ENCODE data around the gene SLC35G2.

GRCh38 chr3:136804141-136804540, 14.8 kb upstream of the SLC35G2 start:
- no peak for TF ChIP-seq TAF1 (IDR thresholded peaks at IDR 0.05; ENCODE audit: low read depth, low read length)
- TF ChIP-seq POLR2A (IDR thresholded peaks at IDR 0.05; ENCODE audit: low read depth, low read length) = no peak

Measured in GM12891 (cell line).